Activated CD4-positive, CD25-positive, alpha-beta regulatory T cell treated with anti-CD3 and anti-CD28 coated beads, Interleukin-2, amount 50 U/mL, for 16 hours (primary cell): Measurements from ENCODE around the gene DBNDD2.

Experiments used
- DNase-seq: peaks from one replicate; pipeline ENCODE4 v3.0.0-alpha.2; 2020; ENCODE audit warnings: low read depth, low spot score

DBNDD2 gene

DNA sequence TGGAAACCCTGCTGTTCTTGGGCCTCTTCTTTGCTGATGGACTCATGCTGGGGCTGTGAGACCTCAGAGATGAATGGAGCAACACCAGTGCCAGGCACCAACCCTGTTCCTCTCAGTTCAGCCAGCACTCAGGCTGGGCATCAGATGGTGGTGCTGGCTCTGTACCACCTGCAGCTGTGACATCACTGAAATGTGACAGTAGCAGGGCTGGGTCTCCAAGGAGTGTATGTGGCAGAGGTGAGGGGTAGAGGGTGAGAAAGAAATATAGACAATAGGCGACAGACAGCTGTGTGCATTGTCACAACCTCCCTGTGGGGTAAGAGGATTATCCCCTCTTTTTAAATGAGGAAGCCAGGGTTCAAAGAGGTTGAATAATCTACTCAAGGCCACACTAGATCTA lies 29.9 kb upstream of the DBNDD2 start, which contains the start of gene TP53TG5:
TP53TG5 (minus strand) TSS at position 135 of the 400 bp plus-strand sequence; CDS start at position 46, 89 bp downstream.
- DNase-seq, result no peak

DNA sequence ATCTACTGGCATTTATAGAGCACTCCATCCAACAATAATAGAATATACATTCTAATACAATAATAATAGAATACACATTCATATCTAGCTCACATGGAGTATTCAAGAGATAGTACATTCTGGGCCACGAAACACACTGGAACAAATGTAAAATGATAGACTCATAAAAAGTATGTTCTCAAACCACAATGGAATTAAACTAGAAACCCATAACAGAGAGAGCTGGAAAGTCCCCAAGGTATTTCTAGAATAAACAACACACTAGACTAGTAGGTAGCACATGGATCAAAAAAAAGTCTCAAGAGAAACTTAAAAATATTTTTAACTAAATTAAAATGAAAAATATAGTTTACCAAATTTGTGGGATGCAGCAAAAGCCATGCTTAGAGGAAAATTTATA lies 20.8 kb upstream of the DBNDD2 start:
- no peak for DNase-seq

DNA sequence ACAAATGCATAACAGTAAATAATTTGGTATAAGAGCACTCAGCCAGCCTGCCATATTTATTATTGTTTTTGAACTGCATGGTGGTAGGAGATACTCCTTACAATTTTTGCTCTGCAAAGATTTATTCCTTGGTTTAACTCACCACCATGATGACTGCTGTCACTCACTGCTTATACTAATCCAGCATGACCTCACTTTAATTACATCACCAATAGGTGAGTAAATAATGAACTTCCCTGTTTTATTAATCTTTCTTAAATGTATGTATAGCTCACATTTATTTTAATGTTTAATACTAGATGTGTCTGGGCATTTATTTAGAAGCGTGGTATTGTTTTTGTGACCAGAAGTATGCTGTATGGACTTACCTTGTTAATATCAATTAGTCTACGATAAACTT lies 17.2 kb upstream of the DBNDD2 start:
- no peak for DNase-seq

DNA sequence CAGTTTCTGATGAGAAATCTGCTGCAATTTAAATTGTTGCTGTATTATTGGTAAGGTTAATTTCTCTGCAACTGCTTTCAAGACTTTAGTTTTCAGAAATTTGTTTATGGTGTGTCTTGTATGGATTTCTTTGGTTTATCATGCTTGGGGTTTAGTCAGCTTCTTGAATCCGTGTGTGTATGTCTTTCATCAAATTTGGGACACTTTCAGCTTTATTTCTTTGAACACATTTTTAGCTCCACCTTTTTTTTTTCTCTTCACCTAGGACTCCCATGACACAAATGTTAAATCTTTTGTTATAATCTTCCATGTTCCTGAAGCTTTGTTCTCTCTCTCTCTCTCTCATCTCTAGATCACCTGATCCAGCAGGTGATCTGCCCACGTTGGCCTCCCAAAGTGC lies 16.5 kb upstream of the DBNDD2 start:
- DNase-seq, result no peak

DNA sequence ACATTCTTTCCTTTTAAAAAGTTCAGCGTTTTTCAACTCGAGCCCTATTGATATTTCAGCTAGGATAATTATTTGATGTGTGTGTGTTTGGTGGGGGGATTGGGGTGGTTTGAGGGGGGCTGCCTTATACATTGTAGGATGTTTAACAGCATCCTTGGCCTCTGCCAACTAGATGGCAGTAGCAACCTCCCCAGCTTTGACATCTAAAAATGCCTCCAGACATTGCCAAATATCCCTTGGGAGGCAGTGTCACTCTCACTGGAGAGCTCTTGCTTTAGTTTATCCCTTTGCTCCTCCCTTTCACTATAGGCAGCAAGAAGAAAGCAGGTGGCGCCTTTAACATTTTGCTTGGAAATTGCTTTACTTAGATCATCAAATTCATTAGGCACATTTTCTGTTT lies 15.4 kb upstream of the DBNDD2 start:
- DNase-seq, result no peak

DNA sequence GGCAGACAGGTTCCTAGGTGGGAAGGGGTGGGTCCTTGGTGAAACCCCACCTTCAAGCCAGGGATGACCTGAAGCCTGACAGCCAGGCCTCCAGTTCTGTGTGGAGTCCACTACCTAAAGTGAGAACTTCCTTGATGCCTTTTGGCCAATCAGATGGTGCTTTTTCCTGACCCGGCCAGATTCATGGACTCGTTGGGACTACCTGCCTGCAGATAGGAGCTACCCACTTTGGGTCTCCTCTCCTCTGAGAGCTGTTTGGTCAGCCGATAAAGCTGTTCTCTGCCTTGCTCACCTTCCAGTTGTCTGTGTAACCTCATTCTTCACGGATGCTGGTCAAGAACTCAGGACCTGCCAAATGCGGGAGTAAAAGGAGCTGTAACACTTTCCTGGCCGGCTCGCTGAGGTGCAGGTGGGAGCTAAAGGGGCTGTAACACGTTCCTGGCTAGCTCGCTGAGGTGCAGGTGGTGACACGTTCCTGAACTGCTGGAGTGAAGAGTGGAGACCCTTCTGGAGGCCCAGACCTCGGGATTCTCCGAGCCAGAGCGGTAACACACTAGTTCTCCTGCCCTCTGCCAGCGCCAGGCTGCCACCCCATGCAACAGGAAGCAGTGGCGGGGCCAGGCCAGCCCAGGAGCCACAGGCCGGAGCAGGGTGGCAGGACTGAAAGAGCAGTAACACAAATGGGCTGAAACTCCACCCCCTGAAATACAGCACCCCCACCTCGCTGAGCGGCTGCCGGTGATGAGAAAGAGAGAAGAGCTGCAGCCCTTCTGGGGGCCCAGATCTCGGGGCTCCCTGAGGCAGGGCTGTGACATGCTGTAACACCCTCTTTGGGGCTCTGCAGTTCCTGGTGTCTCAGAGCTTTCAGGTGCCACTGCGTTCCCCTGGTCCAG lies 13.6 kb upstream of the DBNDD2 start:
- DNase-seq, result no peak

DNA sequence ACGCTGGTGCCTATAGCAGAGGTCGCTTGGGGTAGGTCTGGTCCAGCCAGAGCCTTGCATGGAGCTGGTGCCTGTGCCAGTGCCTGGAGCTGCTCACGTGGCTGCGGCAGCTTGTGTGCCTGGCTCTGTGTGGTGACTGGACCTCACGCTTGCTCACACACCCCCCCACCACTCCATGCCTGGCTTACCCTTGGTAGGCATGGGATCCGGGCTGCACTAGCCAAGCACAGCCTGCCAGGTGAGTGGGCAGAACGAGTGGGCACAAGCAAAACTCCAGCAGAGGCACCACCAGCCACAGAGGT lies 13.0 kb upstream of the DBNDD2 start:
- no peak for DNase-seq

DNA sequence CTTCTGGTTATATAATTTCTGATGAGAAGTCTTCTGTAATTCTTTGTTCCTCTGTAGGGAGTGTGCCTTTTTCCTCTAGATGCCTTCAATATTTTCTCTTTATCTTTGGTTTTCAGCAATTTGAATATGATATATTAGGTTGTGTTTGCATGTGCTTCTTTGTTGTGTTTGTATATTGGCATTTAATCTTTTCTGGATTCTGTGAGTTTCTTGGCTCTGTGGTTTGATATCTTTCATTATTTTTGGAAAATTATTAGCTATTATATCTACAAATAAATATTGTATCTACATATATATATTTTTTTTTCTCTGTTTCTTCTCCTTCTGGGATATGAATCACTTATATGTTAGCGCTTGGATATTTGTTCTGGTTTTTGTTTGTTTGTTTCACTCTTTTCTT lies 9.1 kb upstream of the DBNDD2 start:
- no peak for DNase-seq

DNA sequence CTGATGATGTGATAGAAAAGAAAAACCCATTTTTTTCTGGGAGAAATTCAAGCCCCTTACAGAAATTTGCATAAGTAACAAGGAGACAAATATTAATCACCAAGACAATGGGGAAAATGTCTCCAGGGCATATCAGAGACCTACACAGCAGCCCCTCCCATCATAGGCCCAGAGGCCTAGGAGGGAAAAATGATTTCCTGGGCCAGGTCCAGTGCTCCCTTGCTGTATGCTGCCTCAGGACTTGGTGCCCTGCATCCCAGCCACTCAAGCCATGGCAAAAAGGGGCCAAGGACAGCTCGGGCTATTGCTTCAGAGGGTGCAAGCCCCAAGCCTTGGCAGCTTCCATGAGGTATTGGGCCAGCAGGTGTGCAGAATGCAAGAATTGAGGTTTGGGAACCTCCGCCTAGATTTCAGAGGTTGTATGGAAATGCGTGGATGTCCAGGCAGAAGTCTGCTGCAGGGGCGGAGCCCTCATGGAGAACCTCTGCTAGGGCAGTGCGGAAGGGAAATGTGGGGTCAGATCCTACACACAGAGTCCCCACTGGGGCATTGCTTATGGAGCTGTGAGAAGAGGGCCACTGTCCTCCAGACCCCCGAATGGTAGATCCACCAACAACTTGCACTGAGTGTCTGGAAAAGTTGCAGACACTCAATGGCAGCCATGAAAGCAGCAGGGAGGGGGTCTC lies 7.6 kb upstream of the DBNDD2 start:
- DNase-seq, result no peak

DNA sequence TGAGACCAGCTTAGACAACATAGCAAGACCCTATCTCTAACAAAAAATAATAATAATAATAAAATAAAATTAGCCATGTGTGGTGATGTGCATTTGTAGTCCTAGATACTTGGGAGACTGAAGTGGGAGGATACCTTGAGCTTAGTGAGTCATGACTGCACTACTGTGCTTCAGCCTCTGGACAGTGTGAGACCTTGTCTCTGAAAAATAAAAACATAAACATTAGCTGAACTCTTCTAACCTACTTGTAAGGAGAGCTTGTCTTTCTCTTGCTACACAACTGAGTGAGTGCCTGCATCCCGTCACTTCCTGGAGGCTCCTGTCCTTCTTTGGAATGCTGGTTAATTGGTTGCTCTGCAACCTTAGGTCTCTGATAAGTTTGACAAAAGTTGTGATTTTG lies 5.1 kb upstream of the DBNDD2 start:
- no peak for DNase-seq

DNA sequence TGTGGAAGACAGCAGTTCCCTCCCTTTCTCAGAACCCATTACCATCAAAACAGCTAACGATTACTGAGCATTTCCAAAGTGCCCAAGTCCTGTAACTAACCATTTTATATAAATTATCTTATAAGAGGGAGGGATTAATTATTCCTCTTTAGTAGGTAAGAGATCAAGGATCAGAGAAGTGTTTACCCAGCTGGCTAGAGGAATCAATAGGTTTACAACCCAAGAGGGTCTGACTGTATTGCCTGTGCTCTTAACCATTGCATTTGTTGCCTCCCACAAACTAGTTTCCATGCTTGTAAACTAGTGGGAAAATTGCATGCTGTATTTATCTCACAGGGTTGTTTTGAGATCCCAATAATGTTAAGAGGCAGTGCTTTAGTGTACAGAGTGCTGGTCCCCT lies 3.7 kb upstream of the DBNDD2 start:
- no peak for DNase-seq

DNA sequence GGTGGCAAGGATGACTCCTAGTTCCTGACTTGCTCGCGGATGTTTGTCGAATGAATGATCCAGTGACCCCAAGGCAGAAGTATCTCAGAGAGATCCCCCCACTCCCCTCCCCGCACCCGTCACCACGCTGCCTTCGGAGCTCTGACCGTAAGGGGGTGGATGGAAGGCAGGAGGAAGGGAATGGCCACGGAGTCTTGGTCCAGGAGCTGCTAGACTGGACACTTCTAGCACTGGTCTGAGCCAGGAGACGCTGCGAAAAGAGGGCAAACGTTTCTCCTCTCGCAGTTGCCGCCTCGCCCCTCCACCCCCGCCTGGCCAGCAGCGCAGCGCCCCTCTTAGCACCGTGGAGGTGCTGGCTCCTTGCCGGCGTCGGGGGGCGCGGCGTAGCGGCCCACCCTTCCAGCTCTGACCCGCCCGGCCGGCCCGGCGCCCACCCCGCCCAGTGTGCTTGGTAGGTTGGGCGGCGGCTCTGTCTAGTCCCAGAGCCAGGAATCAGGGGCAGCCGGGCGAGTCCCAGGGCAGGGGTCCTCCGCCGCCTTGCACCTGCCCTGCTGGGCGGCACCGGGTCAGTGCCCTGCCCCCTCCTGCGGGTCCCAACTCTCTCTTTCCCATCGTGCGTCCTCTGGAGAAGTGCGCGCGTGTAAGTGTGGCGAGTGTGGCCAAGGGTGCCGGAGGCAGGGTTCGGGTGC lies 2.4 kb upstream of the DBNDD2 start:
- DNase-seq, result no peak

DNA sequence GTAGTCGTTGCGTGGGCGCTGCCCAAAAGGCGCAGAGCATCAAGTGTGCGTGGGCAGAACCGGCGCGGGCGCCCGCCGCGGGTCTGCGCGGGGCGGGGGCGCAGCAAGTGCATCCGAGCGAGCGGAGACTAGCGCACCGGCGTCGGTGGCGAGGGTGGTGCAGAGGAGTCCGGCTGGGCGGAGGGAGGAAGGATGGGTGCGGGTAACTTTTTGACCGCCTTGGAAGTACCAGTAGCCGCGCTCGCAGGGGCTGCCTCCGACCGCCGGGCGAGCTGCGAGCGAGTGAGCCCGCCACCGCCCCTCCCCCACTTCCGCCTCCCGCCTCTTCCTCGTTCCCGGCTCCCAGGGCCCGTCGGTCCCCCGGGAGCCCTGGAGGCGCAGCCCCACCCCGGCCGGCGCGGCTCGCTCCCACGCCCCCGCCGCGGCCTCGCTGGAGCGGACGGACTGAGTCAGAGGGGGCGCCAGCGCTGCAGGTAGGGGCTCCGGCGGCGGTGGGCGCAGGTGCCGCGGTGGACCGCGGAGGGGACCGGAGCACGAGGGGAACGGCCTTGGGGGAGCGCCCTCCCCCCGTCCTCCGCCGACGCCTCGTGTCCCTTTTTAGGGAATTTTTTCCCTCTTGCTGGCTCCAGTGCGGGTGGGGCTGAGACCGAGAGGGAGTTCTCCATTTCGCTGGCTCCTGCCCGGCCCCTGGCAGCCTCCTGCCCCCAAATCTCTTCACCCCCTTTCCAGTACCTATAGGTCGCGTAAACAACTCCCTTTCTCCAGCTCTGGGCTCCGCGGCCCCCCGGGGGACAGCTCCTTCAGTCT lies 1.6 kb upstream of the DBNDD2 start:
- DNase-seq, result no peak

DNA sequence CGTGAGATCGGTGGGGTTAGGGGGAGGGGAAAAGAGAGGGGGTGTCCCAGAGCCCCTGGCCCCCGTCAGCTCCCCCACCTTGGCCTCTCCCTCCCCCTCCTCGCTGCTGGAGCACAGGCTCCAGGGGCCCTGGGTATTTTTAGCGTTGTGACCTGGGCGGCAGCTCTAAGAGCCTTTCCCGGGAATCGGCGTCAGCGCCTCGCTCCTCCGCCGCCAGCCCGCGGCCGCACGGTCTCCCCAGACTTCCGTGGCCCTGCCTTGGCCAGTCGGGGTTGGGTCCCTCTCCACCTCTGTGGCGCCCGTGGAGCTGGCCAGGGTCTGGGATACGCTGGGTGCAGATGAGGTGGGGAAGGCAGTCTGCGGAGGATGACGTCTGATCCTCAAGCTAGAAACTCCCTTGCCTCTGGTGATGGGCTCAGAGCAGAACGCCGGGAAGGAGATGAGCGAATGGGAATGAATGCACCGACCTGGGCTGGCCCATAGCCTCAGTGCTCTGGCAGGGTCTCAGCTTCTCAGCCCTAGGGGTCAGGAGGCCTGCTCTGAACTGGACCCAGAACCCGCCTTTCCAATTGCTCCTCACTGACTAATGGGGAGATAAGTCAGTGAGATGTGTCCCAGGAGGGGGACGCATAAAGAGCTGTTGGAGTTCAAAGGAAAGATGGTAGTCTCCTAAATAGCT lies 883 bp upstream of the DBNDD2 start:
- no peak for DNase-seq

DNA sequence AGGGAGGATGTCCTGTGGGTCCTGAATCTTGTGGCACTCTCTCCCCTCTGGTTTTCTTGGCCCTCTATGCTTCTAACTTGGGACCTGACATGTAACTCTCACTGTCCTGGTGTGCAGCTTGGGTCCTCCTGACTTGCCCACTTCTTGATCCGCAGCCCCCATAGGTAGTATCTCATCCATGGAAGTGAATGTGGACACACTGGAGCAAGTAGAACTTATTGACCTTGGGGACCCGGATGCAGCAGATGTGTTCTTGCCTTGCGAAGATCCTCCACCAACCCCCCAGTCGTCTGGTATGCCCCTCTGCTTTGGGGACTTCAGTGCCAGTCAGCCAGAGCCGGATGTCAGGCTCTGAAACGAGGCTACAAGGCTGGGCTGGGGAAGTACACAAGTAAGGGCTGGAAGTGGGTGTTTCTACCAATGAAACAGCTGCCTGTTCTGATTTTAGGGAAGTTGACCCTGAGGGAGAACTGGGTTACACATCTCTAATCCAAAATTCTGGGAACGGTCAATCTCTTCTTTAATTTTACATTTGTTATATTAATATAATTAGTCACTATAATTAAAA lies 641 bp downstream of the DBNDD2 start:
- no peak for DNase-seq

DNA sequence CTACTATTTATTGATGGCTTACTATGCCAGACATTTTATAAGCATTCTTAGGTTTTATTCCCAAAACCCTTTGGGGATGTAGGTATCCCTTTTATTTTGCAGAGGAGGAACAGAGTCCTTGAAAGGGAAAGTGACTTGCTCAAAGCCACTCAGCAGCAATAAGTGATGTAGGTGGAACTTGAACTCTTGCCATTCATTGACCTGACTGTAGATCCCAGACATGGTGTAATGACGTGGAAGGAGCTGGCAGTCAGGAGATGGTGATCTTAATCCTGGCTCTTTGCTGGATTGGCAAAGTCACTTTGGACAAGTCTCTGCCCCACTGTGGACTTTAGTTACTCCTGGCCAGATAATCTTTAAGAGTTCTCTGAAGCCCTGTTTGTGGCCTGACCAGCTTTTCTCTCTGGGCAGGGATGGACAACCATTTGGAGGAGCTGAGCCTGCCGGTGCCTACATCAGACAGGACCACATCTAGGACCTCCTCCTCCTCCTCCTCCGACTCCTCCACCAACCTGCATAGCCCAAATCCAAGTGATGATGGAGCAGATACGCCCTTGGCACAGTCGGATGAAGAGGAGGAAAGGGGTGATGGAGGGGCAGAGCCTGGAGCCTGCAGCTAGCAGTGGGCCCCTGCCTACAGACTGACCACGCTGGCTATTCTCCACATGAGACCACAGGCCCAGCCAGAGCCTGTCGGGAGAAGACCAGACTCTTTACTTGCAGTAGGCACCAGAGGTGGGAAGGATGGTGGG lies 1.6 kb downstream of the DBNDD2 start:
- DNase-seq, result no peak

DNA sequence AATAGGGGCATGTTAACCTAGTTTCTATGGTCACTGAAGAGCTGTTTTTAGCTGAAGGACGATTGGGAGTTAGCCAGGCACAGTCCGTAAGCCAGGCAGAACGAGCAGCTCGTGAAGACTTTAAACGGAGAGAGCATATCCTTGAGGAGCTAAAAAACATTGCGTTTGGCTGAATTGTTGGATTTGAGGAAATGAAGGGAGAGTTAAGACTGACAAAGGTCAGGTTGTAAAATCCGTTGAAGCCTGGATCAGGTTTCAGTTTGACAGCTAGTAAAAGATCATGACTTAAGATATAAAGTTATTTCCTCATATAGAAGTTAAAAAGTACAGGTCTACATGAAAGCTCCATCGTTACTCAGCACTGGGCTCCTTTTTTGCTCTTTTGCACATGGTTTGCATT lies 2.8 kb downstream of the DBNDD2 start:
- no peak for DNase-seq

DNA sequence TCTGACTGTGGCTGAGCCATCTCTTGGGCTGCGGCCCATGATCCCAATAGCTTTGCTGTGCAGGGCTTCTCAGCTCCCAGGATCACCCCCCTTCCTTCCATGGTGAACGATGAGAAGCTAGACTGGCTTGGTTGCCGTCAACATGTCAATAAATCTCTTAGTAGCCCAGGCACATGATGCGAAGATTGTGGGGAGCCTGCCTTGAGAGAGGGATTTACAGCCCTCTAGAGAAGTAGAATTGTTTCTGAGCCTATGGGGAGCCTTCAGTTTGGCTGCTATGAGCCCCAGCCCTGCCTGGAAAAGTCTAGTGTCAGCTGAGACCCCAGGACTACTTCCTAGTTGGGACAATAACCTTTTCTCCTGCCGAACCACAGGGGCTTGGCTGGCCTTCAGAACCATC lies 4.6 kb downstream of the DBNDD2 start:
- no peak for DNase-seq

DNA sequence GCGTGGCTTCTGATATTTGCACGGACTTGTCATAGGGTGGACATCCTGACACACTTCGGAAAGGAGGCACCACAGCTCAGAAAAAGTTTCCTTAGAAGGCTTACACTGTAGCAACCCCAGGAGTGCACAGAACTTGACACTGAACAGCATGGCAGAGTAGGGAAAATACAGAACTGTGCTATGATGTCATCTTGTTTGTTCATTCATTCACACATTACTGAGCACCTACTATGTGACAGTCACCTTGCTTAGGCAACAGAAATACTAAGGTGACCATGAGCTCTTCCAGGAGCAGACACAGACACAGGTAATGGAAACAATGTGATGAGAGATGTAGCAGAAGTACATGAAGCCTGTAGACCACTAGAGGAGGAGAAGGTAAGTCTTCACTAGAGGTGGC lies 5.4 kb downstream of the DBNDD2 start:
- DNase-seq, result no peak
